ENCODE data around the gene RAC2.
"Not testable (repeated sequence)": the region's sequence is repeated elsewhere in the genome, so short reads cannot be mapped to it uniquely, and the experiment has no call there.

Gene RAC2

DNA sequence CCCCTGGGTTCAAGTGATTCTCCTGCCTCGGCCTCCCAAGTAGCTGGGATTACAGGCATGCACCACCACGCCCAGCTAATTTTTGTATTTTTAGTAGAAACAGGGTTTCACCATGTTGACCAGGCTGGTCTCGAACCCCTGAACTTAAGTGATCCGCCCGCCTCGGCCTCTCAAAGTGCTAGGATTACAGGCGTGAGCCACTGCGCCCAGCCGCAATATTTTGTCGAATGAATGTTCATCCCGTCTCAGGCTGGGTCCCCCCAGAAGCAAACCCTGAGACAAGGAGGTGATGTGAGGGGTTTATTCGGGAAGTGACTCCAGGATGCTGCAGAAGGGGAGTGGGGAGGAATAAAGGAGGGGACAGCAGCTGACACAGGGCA lies 10.7 kb downstream of the RAC2 start:
- not testable (repeated sequence) for DNase-seq

- DNase-seq: no peak
These were observed 11.7 kb downstream of the RAC2 start for GRCh38 chr22:37232140-37232998.

DNA sequence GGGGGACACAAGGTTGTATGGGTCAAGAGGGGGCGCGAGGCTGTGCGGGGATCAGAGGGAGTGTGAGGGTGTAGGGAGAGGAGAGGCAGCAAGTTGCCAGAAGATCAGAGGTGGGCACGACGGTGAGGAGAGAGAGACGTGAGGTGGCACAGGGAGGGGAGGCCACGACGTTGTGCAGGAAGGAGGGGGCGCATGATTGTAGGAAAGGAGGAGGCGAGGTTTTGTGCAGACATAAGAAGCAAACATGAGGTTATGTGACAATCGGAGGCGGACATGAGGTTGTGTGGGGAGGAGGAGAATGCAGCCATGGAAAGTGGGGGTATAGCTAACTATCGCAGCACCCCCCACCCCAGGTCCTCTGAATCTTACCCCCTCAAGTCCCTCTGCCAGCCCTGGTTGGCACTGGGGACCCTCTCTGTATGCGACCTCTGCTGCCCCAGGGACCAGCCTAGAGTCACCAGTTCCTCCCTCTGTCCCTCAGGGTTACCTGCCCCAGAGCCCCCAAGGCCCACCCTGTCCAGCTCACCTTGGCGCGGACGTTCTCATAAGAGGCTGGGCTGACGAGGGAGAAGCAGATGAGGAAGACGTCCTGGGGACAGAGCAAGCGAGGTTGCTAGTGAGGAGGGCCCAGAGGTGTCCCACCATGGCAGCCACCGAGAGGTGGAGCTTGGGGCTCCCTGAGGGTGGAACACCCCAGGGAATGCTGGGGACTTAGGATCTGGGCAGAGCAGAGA lies 12.5 kb downstream of the RAC2 start:
- DNase-seq: no peak

DNA sequence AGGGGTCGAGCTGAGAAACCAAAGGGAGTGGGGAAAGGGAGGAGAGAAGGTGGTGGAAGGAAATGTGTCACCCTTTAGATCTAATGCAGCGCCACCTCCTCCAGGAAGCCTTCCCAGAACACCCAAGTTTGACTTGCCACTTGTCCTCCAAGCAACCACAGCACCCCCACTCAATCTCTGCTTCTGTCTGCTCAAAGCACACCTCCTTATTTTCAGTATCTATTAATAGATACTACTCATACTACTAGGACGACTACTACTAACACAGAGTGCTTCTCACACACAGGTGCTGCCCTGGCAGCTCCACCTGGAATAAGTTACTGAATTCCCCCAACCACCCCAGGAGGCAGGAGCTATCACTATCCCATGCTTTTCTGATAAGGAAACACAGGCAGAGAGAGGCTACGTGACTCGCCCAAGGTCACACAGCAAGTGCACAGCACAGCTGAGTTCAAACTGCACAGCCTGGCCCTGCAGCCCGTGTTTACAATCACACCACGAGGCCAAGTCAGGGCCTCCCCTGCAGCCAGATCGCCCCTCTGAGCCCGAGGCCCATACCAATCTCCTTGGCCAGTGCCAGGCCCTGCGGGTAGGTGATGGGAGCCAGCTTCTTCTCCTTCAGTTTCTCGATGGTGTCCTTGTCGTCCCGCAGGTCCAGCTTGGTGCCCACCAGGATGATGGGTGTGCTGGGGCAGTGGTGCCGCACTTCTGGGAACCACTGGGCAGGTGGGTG lies 13.2 kb downstream of the RAC2 start:
- DNase-seq: no peak

- DNase-seq: no peak
These were observed 14.0 kb downstream of the RAC2 start for GRCh38 chr22:37229805-37230672.

- no peak for DNase-seq
These were observed 14.9 kb downstream of the RAC2 start for GRCh38 chr22:37229012-37229804.

DNA sequence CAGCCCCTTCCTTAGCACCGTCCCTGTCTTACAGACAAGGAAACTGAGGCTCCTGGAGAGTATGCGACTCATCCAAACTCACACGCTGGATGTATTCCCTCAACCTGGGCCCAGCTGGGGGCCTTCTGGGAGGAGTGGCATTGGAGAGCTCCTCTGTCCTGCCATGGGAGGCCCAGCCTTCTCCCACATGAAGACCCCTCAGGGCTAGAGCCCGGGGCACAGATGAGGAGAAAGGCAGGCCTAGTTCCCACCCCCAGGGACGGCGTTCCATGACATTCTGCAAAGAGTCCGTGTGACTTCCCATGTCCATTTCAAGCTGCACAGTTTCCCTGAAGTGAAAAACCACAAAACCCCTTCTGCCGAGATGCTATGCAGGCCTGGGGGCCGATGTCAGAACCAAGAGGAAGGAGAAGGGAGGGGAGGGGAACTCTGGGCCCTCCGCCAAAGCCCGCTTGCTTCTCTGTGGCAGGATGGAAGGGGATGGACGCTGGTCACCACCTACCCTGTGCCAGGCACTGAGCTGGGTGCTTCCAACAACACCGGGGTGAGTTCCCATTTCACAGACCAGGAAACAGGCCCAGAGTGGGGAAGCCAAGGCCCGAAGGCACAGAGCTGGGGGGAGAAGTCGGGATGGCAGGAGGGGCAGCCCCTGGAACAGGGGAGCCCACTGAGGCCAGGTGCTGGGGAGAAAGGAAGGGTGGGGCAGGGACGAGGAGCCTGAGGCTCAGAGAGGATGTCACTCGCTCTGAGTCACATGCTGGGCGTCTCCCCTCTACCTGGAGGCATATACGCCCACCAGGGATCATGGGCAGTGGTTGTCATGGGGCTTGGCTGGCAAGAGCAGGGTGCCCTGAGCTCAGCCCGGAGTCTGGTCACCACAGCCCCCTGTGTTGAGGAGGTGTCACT lies 15.7 kb downstream of the RAC2 start:
- no peak for DNase-seq

DNA sequence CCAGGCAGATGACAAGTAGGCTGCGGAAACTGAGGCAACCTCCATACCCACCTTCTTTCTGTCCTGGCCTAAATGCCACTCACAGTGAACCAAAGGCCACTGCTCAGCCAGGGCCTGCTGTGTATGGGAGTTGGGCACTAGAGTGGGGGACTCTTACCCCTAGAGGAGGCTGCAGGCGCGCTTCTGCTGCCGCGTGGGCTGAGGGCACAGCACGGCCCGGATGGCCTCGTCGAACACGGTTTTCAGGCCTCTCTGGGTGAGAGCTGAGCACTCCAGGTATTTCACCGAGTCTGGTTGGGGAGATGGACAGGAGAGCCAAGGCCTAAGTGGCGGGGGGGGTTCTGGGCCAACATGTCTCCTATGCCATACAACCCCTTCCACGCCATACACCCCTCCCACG lies 17.6 kb downstream of the RAC2 start:
- DNase-seq: no peak

DNA sequence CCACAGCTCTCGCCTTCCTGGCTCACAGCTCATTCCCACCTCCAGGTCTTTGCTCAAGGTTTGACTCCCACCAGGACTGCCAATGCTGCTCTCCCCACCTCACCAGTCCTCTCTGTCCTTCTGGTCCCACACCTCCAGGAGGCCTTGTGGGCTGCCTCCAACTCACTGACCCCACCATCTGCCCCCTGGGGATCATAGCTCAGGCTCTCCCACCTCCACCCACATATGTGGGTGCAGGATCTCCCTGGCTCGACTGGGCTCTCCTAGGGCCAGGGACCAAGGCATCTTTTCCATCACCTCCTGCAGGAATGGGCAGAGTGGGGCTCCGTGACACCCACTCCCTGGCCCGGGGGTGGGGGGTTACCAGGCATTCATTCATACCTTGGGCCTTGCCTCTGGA lies 18.0 kb downstream of the RAC2 start:
- DNase-seq: no peak

DNA sequence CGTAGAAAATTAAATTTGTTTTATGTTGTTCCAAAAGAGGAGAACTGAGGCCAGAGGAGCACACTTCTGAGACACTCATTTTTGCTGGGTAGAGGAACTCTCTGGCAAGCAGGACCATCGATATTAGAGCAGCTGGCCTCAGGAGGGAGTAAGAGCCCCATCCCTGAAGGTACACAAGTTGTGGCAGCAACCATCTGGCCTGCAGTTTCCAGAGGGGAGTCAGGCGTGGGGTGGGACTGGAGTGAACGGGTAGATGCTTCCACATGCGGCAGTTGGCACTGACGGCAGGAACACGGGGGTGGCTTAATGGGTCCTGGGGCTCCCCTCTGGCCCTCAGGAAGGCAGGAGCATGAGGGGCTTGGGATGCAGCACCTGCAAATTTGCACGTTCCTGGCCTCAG lies 18.6 kb downstream of the RAC2 start:
- no peak for DNase-seq

- DNase-seq: no peak
These were observed 19.2 kb downstream of the RAC2 start for GRCh38 chr22:37224757-37225420.

GRCh38 chr22:37223965-37224551 lies 20.0 kb downstream of the RAC2 start:
- DNase-seq: no peak

GRCh38 chr22:37222440-37222971 lies 21.6 kb downstream of the RAC2 start:
- no peak for DNase-seq

DNA sequence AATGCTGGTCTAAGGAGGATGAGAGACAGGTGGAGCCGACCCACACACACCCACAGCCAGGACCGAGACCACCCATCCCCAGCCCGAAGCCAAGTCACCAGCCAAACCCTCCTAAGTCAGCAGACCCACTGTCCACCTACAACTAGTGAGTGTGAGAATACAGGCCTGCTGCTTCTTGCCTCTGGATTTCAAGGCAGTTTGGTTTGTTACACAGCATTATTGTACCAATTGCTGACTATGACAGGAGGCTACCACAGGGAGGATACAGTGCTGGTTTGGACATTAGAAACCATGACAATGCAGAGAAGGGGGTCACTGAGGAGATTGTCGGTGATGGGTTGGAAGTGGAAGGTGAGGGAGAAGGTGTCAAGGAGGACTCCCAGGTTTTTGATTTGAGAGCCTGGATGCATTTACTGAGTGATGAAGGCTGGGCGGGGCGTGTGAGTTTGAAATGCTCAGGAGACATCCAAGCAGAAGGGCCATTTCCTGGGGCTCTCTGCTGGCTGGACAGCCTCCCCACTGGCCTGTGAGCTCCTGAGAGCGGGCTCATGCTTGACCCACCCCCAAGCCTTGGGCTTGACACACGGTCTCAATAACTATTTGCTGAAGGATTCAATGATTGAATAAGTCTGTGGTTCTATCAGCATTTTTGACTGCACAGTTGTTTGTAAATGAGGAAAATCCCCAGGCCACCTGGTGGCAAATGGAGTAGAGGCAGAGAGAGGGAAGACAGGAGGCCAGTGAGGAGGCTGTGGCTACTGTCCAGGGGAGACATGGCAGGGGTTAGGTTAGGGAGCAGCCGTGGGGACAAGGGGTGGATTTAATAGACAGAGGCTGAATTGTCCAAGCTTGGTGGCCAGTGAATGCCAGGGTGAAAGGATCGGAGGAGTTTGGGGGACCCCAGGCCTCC lies 22.4 kb downstream of the RAC2 start:
- DNase-seq: no peak

DNA sequence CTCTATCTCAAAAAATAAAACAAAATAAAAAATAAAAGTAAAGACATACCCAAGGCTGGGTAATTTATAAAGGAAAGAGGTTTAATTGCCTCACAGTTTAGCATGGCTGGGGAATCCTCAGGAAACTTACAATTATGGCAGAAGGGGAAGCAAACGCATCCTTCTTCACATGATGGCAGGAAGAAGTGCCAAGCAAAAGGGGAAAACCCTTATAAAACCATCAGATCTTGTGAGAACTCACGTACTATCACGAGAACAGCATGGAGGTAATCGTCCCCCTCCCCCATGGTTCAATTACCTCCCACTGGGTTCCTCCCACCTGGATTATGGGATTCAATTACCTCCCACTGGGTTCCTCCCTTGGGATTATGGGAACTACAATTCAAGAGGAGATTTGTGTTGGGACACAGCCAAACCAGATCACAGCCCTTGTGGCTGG lies 23.5 kb downstream of the RAC2 start:
- DNase-seq: no peak

DNA sequence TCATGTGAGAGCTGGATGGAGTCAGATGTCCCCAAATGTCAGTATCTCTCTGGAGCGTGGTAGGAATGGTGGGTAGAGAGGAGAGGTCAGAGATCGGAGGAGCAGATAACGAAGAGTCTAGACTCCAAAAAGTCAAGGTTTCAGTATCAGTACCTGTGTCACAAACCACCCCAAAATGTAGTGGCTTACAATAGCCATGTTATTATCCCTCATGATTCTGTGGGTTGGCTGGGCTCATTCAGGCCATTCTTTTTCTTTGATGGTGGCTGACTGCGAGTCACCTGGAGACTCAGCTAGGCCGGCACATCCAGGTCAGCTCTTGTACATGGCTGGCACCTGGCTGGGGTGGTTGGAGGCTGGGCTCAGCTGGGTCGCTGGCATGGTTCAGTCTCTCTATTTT lies 24.5 kb downstream of the RAC2 start:
- DNase-seq: no peak

GRCh38 chr22:37218771-37219411 lies 25.2 kb downstream of the RAC2 start:
- DNase-seq: no peak

- no peak for DNase-seq
These were observed 25.7 kb downstream of the RAC2 start for GRCh38 chr22:37218399-37218770.
